SK-N-SH (cell line): ENCODE data around the gene ZBTB22. TPM values are rescaled to one million over a fixed set of nuclear protein-coding genes. Genes with fewer than 3 reads are reported as not detected.

Experiments used
- CTCF ChIA-PET: fragments of 300-600, 350-600 bp; formaldehyde crosslinking; extraction: SDS; loops from one replicate; lab custom pipeline; 2021; lab: Yijun Ruan, JAX
- POLR2A ChIA-PET: fragments of 350-600 bp; sonication (Branson Sonifier 250); formaldehyde crosslinking; extraction: SDS; loops from one replicate; lab custom pipeline; 2020; ENCODE audit warnings: antibody characterized with exemption, inconsistent platforms; lab: Yijun Ruan, JAX
- DNase-seq: peaks from one replicate; pipeline ENCODE4 v3.0.0; 2012
- H2AFZ ChIP-seq: fragments of 200-600 bp; sonication (generic); 2 replicates; pipeline ENCODE4 v1.8.1; 2016; ENCODE audit warnings: antibody characterized with exemption, mild to moderate bottlenecking, low read depth
- H3F3A ChIP-seq: fragments of 200-600 bp; sonication (generic); replicated peaks from 2 replicates; pipeline ENCODE3; 2016; ENCODE audit warnings: antibody characterized with exemption, mild to moderate bottlenecking; ENCODE audit not compliant: insufficient read depth
- H3K27ac ChIP-seq, 2 experiments: fragments of 200-500 bp in 1 of 2; fragments of 200-600 bp in 1 of 2; sonication (Bioruptor generic) in 1 of 2; sonication (generic), shearing (Covaris generic) in 1 of 2; 2 replicates each; pipeline versions ENCODE4 v1.5.1 to v1.6.1; 2014 to 2016; ENCODE audit warnings: low read depth in 2 of 2, inconsistent platforms in 1 of 2, low read length in 1 of 2, mild to moderate bottlenecking in 1 of 2, mixed read lengths in 1 of 2
- H3K27me3 ChIP-seq: fragments of 200-600 bp; sonication (generic), shearing (Covaris generic); 2 replicates; pipeline ENCODE4 v1.6.1; 2016; ENCODE audit warnings: mixed run types; ENCODE audit not compliant: insufficient read depth
- H3K36me3 ChIP-seq, 2 experiments: fragments of 200-500 bp in 1 of 2; fragments of 200-600 bp in 1 of 2; sonication (Bioruptor generic) in 1 of 2; sonication (generic) in 1 of 2; replicated peaks in 1 of 2; 2 replicates each; pipeline versions ENCODE3 to v1.5.1; 2014 to 2016; ENCODE audit warnings: low read length in 1 of 2, mild to moderate bottlenecking in 1 of 2; ENCODE audit not compliant: insufficient read depth in 2 of 2, control insufficient read depth in 1 of 2
- H3K4me1 ChIP-seq, 2 experiments: fragments of 200-500 bp in 1 of 2; fragments of 200-600 bp in 1 of 2; sonication (Bioruptor generic) in 1 of 2; sonication (generic), shearing (Covaris generic) in 1 of 2; 2 replicates each; pipeline versions ENCODE4 v1.5.1 to v1.6.1; 2014 to 2016; ENCODE audit warnings: low read depth in 1 of 2, low read length in 1 of 2, mixed run types in 1 of 2; ENCODE audit not compliant: insufficient read depth in 2 of 2, control insufficient read depth in 1 of 2
- H3K4me2 ChIP-seq: fragments of 200-600 bp; sonication (generic), shearing (Covaris generic); 2 replicates; pipeline ENCODE4 v1.6.1; 2017; ENCODE audit warnings: mixed run types
- H3K4me3 ChIP-seq, 2 experiments: fragments of 200-500 bp in 1 of 2; fragments of 200-600 bp in 1 of 2; sonication (Bioruptor generic) in 1 of 2; sonication (generic), shearing (Covaris generic) in 1 of 2; 2 replicates each; pipeline versions ENCODE4 v1.5.1 to v1.8.1; 2014 to 2016; ENCODE audit warnings: low read depth in 2 of 2, inconsistent platforms in 1 of 2, low read length in 1 of 2, mild to moderate bottlenecking in 1 of 2, mixed read lengths in 1 of 2, moderate library complexity in 1 of 2
- H3K79me2 ChIP-seq: fragments of 200-600 bp; sonication (generic); 2 replicates; pipeline ENCODE4 v1.8.1; 2017; ENCODE audit warnings: mild to moderate bottlenecking; ENCODE audit not compliant: insufficient read depth
- H3K9ac ChIP-seq: fragments of 200-600 bp; sonication (generic); 2 replicates; pipeline ENCODE4 v1.6.1; 2017; ENCODE audit warnings: mixed run types
- H3K9me2 ChIP-seq: fragments of 200-600 bp; sonication (generic); 2 replicates; pipeline ENCODE4 v1.6.1; 2017; ENCODE audit warnings: mixed run types
- H3K9me3 ChIP-seq: fragments of 200-600 bp; sonication (generic); 2 replicates; pipeline ENCODE4 v1.6.1; 2017; ENCODE audit warnings: mixed run types, mild to moderate bottlenecking, moderate library complexity
- H4K20me1 ChIP-seq: fragments of 200-600 bp; sonication (generic); 2 replicates; pipeline ENCODE4 v1.6.1; 2017; ENCODE audit warnings: mild to moderate bottlenecking, mixed run types; ENCODE audit not compliant: insufficient read depth
- ELF1 ChIP-seq: IDR thresholded peaks from 2 replicates; pipeline ENCODE4 v1.4.0; 2012
- EP300 ChIP-seq, 2 experiments: IDR thresholded peaks; 2 replicates each; pipeline versions ENCODE4 v1.4.0 to v1.6.1; 2012; ENCODE audit warnings: borderline replicate concordance in 1 of 2, low read depth in 1 of 2, low read length in 1 of 2
- EZH2phosphoT487 ChIP-seq: fragments of 200-600 bp; sonication (generic); IDR thresholded peaks from 2 replicates; pipeline ENCODE4 v1.6.1; 2017; ENCODE audit warnings: low read depth, mixed run types, mild to moderate bottlenecking, antibody characterized with exemption, moderate library complexity, borderline replicate concordance
- FOSL2 ChIP-seq: IDR thresholded peaks from 2 replicates; pipeline ENCODE4 v1.4.0; 2012; ENCODE audit warnings: low read depth, mild to moderate bottlenecking, moderate library complexity, borderline replicate concordance
- GABPA ChIP-seq: IDR thresholded peaks from 2 replicates; pipeline ENCODE4 v1.4.0; 2012; ENCODE audit warnings: low read depth, mild to moderate bottlenecking
- MEF2A ChIP-seq: IDR thresholded peaks from 2 replicates; pipeline ENCODE4 v1.4.0; 2012; ENCODE audit warnings: low read depth, borderline replicate concordance
- MXI1 ChIP-seq: IDR thresholded peaks from 2 replicates; pipeline ENCODE4 v1.6.1; 2012; ENCODE audit warnings: mild to moderate bottlenecking, low read depth, low read length, improper control_type of control experiment
- NFIC ChIP-seq: IDR thresholded peaks from 2 replicates; pipeline ENCODE4 v1.4.0; 2012; ENCODE audit warnings: borderline replicate concordance
- NRF1 ChIP-seq: IDR thresholded peaks from 2 replicates; pipeline ENCODE4 v1.6.1; 2012; ENCODE audit warnings: low read depth, mild to moderate bottlenecking, low read length
- POLR2AphosphoS5 ChIP-seq: IDR thresholded peaks from 2 replicates; pipeline ENCODE4 v1.6.1; 2012; ENCODE audit warnings: low read depth, low read length
- SIN3A ChIP-seq: IDR thresholded peaks from 2 replicates; pipeline ENCODE4 v1.6.1; 2012; ENCODE audit warnings: low read depth, mild to moderate bottlenecking, low read length, moderate library complexity, borderline replicate concordance
- SMC3 ChIP-seq: IDR thresholded peaks from 2 replicates; pipeline ENCODE4 v1.6.1; 2012; ENCODE audit warnings: low read depth, low read length, improper control_type of control experiment
- TAF1 ChIP-seq: IDR thresholded peaks from 2 replicates; pipeline ENCODE4 v1.6.1; 2012; ENCODE audit warnings: low read depth, mild to moderate bottlenecking, low read length, moderate library complexity, borderline replicate concordance
- whole genome bisulfite sequencing: methylation state at CpG from one replicate; pipeline ENCODE4 v1.1.6; 2017; ENCODE audit warnings: low lambda C conversion rate; 5-methylcytosine and 5-hydroxymethylcytosine counted together
- polyA plus RNA-seq, 3 experiments: library from polyadenylated mRNA; depleted of rRNA; stranded (reverse); fragments of >200 nt; gene quantifications; 2 replicates each; pipeline ENCODE4 v1.2.3, GENCODE V29; 2012
- TF ChIP-seq, protein P1 (sequence below): fragments of 150-350 bp; IDR thresholded peaks from 2 replicates; pipeline ENCODE4 v1.6.1; 2017; ENCODE audit warnings: antibody characterized with exemption, low read length, low read depth, borderline replicate concordance
- TF ChIP-seq, protein P2 (sequence below): IDR thresholded peaks from 2 replicates; pipeline ENCODE4 v1.6.1; 2012; ENCODE audit warnings: mild to moderate bottlenecking, low read depth, low read length, moderate library complexity
- TF ChIP-seq, protein P3 (sequence below): IDR thresholded peaks from 2 replicates; pipeline ENCODE4 v1.4.0; 2012; ENCODE audit warnings: low read depth, borderline replicate concordance
- TF ChIP-seq, protein P4 (sequence below): IDR thresholded peaks from 2 replicates; pipeline ENCODE4; 2012
- TF ChIP-seq, protein P5 (sequence below): fragments of 150-350 bp; IDR thresholded peaks from 2 replicates; pipeline ENCODE4 v1.6.1; 2016; ENCODE audit warnings: mild to moderate bottlenecking, low read depth, low read length
- TF ChIP-seq, protein P6 (sequence below): IDR thresholded peaks from 2 replicates; pipeline ENCODE4 v1.4.0; 2012; ENCODE audit warnings: low read depth

The ZBTB22 gene
- polyA plus RNA-seq, 1 of the 3 experiments (the other 2 are of a cell fraction) = 19.5 TPM

DNA sequence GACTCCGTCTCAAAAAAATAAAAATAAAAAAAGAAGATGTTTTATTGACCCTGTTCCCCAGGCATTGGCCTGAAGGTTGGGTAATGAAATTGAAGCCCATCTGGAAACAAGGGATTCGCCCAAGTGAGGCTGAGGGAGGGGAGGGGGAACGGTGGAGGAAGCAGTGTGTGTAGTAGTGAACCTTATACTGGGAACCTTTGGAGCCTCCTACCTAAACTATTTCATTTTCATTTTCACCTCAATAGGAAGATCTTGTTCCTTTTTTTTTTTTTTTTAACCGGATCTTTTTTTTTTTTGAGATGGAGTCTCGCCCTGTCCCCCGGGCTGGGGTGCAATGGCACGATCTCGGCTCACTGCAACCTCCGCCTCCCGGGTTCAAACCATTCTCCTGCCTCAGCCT, 13.2 kb upstream of the ZBTB22 start:
- no peak for TF ChIP-seq GABPA
- no peak for TF ChIP-seq MEF2A
- TF ChIP-seq POLR2AphosphoS5 = no peak
- no peak for TF ChIP-seq EP300 (IDR thresholded peaks at IDR 0.05; ENCODE audit: borderline replicate concordance in 1 of 2, low read depth in 1 of 2, low read length in 1 of 2)
- ChIA-PET CTCF (no interaction called here), POLR2A (no interaction called here)
- H3K79me2 ChIP-seq = no peaks in the 10 kb centered on the region
- H4K20me1 ChIP-seq = no peaks in the 10 kb centered on the region
- H3K9me3 ChIP-seq = no peaks in the 10 kb centered on the region
- no peak overlapping the region for H3K27ac ChIP-seq
- H3K36me3 ChIP-seq = no peaks in the 10 kb centered on the region
- 82% methylated on average over 10 of the region's 10 CpGs for WGBS
- H3F3A ChIP-seq = peaks cover 3% of the 10 kb centered on the region
- no peak overlapping the region for H2AFZ ChIP-seq
- no peak overlapping the region for H3K9ac ChIP-seq
- H3K4me3 ChIP-seq = no peak overlapping the region
- no peaks in the 10 kb centered on the region for H3K4me1 ChIP-seq
- H3K27me3 ChIP-seq = no peaks in the 10 kb centered on the region
- H3K4me2 ChIP-seq = no peak overlapping the region
- no peaks in the 10 kb centered on the region for H3K9me2 ChIP-seq
- DNase-seq = no peak

DNA sequence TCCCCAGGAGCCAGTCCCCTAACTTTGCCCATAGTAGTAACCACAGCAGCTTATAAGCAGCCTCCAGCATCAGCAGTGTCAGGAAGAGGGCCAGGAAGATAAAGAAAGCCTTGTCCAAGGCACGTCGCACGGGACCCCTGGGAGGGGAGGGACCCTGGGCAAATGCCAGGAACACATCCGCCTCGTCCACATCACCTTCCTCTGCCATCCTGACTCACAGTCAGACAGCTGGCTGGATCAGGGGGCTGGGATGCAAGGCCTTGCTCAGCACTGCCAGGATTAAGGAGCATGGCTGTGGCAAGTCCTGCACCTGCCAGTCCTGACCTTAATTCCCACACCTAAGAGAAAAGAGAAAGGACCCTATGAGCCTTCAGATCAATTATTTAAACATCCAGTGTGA, 11.5 kb upstream of the ZBTB22 start:
- 20% methylated on average over 1 of the region's 5 CpGs for WGBS
- ChIA-PET CTCF (interaction anchor here (1.1 to 1.3 kb wide), 2 partner anchors 17 to 29 kb away, joined by 3 read pairs; no protein-coding TSS in a partner anchor), POLR2A (no interaction called here)
- peaks cover 0 to under 1% of the 10 kb centered on the region in 2 experiments; a peak in 1 of 4 replicates for H3K4me1 ChIP-seq
- H3K27ac ChIP-seq = no peak overlapping the region
- no peaks in the 10 kb centered on the region for H3K36me3 ChIP-seq
- H3K9me3 ChIP-seq = no peaks in the 10 kb centered on the region
- H3K9ac ChIP-seq = no peak overlapping the region
- H3K4me2 ChIP-seq = no peak overlapping the region
- H3K4me3 ChIP-seq = no peak overlapping the region
- H2AFZ ChIP-seq = no peak overlapping the region
- H3K9me2 ChIP-seq = no peaks in the 10 kb centered on the region
- H3F3A ChIP-seq = peaks cover 3% of the 10 kb centered on the region
- no peak for DNase-seq
- H3K79me2 ChIP-seq = no peaks in the 10 kb centered on the region
- H3K27me3 ChIP-seq = no peaks in the 10 kb centered on the region
- no peaks in the 10 kb centered on the region for H4K20me1 ChIP-seq
- TF ChIP-seq FOSL2 (no peak), TAF1 (no peak), NRF1 (no peak), SIN3A (no peak), MXI1 (no peak), SMC3 (no peak), EP300 (IDR thresholded peaks at IDR 0.05; ENCODE audit: borderline replicate concordance in 1 of 2, low read depth in 1 of 2, low read length in 1 of 2) (no peak), EZH2phosphoT487 (no peak), ELF1 (no peak), NFIC (no peak)
- TF ChIP-seq, protein P1, sequence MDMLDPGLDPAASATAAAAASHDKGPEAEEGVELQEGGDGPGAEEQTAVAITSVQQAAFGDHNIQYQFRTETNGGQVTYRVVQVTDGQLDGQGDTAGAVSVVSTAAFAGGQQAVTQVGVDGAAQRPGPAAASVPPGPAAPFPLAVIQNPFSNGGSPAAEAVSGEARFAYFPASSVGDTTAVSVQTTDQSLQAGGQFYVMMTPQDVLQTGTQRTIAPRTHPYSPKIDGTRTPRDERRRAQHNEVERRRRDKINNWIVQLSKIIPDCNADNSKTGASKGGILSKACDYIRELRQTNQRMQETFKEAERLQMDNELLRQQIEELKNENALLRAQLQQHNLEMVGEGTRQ = no peak
- TF ChIP-seq, protein P2, sequence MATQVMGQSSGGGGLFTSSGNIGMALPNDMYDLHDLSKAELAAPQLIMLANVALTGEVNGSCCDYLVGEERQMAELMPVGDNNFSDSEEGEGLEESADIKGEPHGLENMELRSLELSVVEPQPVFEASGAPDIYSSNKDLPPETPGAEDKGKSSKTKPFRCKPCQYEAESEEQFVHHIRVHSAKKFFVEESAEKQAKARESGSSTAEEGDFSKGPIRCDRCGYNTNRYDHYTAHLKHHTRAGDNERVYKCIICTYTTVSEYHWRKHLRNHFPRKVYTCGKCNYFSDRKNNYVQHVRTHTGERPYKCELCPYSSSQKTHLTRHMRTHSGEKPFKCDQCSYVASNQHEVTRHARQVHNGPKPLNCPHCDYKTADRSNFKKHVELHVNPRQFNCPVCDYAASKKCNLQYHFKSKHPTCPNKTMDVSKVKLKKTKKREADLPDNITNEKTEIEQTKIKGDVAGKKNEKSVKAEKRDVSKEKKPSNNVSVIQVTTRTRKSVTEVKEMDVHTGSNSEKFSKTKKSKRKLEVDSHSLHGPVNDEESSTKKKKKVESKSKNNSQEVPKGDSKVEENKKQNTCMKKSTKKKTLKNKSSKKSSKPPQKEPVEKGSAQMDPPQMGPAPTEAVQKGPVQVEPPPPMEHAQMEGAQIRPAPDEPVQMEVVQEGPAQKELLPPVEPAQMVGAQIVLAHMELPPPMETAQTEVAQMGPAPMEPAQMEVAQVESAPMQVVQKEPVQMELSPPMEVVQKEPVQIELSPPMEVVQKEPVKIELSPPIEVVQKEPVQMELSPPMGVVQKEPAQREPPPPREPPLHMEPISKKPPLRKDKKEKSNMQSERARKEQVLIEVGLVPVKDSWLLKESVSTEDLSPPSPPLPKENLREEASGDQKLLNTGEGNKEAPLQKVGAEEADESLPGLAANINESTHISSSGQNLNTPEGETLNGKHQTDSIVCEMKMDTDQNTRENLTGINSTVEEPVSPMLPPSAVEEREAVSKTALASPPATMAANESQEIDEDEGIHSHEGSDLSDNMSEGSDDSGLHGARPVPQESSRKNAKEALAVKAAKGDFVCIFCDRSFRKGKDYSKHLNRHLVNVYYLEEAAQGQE = no peak
- TF ChIP-seq, protein P3, sequence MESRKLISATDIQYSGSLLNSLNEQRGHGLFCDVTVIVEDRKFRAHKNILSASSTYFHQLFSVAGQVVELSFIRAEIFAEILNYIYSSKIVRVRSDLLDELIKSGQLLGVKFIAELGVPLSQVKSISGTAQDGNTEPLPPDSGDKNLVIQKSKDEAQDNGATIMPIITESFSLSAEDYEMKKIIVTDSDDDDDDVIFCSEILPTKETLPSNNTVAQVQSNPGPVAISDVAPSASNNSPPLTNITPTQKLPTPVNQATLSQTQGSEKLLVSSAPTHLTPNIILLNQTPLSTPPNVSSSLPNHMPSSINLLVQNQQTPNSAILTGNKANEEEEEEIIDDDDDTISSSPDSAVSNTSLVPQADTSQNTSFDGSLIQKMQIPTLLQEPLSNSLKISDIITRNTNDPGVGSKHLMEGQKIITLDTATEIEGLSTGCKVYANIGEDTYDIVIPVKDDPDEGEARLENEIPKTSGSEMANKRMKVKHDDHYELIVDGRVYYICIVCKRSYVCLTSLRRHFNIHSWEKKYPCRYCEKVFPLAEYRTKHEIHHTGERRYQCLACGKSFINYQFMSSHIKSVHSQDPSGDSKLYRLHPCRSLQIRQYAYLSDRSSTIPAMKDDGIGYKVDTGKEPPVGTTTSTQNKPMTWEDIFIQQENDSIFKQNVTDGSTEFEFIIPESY = no peak
- TF ChIP-seq, protein P4, sequence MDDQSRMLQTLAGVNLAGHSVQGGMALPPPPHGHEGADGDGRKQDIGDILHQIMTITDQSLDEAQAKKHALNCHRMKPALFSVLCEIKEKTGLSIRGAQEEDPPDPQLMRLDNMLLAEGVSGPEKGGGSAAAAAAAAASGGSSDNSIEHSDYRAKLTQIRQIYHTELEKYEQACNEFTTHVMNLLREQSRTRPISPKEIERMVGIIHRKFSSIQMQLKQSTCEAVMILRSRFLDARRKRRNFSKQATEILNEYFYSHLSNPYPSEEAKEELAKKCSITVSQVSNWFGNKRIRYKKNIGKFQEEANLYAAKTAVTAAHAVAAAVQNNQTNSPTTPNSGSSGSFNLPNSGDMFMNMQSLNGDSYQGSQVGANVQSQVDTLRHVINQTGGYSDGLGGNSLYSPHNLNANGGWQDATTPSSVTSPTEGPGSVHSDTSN = no peak
- TF ChIP-seq, protein P5, sequence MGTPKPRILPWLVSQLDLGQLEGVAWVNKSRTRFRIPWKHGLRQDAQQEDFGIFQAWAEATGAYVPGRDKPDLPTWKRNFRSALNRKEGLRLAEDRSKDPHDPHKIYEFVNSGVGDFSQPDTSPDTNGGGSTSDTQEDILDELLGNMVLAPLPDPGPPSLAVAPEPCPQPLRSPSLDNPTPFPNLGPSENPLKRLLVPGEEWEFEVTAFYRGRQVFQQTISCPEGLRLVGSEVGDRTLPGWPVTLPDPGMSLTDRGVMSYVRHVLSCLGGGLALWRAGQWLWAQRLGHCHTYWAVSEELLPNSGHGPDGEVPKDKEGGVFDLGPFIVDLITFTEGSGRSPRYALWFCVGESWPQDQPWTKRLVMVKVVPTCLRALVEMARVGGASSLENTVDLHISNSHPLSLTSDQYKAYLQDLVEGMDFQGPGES = no peak
- TF ChIP-seq, protein P6, sequence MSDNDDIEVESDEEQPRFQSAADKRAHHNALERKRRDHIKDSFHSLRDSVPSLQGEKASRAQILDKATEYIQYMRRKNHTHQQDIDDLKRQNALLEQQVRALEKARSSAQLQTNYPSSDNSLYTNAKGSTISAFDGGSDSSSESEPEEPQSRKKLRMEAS = no peak
